ENCODE data around the gene CYP46A1.

The CYP46A1 gene

GRCh38 chr14:99716850-99717681, 33.0 kb downstream of the CYP46A1 start:
- Histone ChIP-seq H4K20me1 (ENCODE audit: low read depth, low read length) (no peaks in the 10 kb centered on the region), H3F3A (ENCODE audit: insufficient read depth) (no peaks in the 10 kb centered on the region)

DNA sequence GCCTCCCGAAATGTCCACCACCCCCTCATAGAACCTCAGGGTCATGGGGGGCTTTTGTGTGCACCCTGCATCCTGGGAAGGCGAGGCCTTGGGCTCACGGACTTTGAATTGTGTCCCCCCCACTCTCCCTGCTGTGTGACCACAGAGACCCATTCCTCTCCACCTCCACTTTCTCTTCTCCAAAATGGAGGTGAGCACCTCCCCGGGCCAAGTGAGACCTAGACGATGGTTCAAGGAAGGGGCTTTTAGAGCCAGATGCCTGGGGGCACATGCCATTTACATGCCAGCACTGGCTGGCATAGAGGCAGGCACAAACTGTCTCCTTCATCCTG, 33.5 kb downstream of the CYP46A1 start:
- Histone ChIP-seq H3K27ac (ENCODE audit: low read depth, low read length) (no peak overlapping the region), H3K4me2 (ENCODE audit: low read depth, low read length, poor library complexity, severe bottlenecking) (no peak overlapping the region), H3K4me3 (ENCODE audit: insufficient read depth, low read length, poor library complexity, severe bottlenecking) (no peak overlapping the region), H3F3A (ENCODE audit: insufficient read depth) (no peaks in the 10 kb centered on the region), H3K36me3 (ENCODE audit: low read length) (no peaks in the 10 kb centered on the region), H3K27me3 (ENCODE audit: low read length) (no peaks in the 10 kb centered on the region), H3K9ac (ENCODE audit: low read length) (no peak overlapping the region), H4K20me1 (ENCODE audit: low read depth, low read length) (no peaks in the 10 kb centered on the region), H3K9me3 (ENCODE audit: insufficient read depth, low read length) (no peaks in the 10 kb centered on the region), H3K9me2 (replicated peaks; ENCODE audit: insufficient read depth, low read length) (no peaks in the 10 kb centered on the region), H2AFZ (ENCODE audit: low read depth, low read length, severe bottlenecking) (no peak overlapping the region), H3K79me2 (ENCODE audit: insufficient read depth, low read length) (no peaks in the 10 kb centered on the region)
- no peak for TF ChIP-seq EZH2phosphoT487 (conservative IDR thresholded peaks at IDR 0.05; ENCODE audit: low read length)
- TF ChIP-seq, protein P1, sequence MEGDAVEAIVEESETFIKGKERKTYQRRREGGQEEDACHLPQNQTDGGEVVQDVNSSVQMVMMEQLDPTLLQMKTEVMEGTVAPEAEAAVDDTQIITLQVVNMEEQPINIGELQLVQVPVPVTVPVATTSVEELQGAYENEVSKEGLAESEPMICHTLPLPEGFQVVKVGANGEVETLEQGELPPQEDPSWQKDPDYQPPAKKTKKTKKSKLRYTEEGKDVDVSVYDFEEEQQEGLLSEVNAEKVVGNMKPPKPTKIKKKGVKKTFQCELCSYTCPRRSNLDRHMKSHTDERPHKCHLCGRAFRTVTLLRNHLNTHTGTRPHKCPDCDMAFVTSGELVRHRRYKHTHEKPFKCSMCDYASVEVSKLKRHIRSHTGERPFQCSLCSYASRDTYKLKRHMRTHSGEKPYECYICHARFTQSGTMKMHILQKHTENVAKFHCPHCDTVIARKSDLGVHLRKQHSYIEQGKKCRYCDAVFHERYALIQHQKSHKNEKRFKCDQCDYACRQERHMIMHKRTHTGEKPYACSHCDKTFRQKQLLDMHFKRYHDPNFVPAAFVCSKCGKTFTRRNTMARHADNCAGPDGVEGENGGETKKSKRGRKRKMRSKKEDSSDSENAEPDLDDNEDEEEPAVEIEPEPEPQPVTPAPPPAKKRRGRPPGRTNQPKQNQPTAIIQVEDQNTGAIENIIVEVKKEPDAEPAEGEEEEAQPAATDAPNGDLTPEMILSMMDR (IDR thresholded peaks at IDR 0.05; ENCODE audit: insufficient read depth, low read length, poor library complexity, severe bottlenecking), result no peak

More at GRCh38 chr14:99716850-99717681, 33.0 kb downstream of the CYP46A1 start:
- Histone ChIP-seq H3K79me2 (ENCODE audit: insufficient read depth, low read length) (no peaks in the 10 kb centered on the region), H3K36me3 (ENCODE audit: low read length) (no peaks in the 10 kb centered on the region), H3K9me3 (ENCODE audit: insufficient read depth, low read length) (no peaks in the 10 kb centered on the region), H3K27me3 (ENCODE audit: low read length) (no peaks in the 10 kb centered on the region), H3K4me2 (ENCODE audit: low read depth, low read length, poor library complexity, severe bottlenecking) (no peak overlapping the region), H3K4me3 (ENCODE audit: insufficient read depth, low read length, poor library complexity, severe bottlenecking) (no peak overlapping the region), H2AFZ (ENCODE audit: low read depth, low read length, severe bottlenecking) (no peak overlapping the region), H3K9ac (ENCODE audit: low read length) (no peak overlapping the region), H3K27ac (ENCODE audit: low read depth, low read length) (no peak overlapping the region), H3K9me2 (replicated peaks; ENCODE audit: insufficient read depth, low read length) (no peaks in the 10 kb centered on the region)
- TF ChIP-seq, protein P1 (IDR thresholded peaks at IDR 0.05; ENCODE audit: insufficient read depth, low read length, poor library complexity, severe bottlenecking), result no peak
- no peak for TF ChIP-seq EZH2phosphoT487 (conservative IDR thresholded peaks at IDR 0.05; ENCODE audit: low read length)

DNA sequence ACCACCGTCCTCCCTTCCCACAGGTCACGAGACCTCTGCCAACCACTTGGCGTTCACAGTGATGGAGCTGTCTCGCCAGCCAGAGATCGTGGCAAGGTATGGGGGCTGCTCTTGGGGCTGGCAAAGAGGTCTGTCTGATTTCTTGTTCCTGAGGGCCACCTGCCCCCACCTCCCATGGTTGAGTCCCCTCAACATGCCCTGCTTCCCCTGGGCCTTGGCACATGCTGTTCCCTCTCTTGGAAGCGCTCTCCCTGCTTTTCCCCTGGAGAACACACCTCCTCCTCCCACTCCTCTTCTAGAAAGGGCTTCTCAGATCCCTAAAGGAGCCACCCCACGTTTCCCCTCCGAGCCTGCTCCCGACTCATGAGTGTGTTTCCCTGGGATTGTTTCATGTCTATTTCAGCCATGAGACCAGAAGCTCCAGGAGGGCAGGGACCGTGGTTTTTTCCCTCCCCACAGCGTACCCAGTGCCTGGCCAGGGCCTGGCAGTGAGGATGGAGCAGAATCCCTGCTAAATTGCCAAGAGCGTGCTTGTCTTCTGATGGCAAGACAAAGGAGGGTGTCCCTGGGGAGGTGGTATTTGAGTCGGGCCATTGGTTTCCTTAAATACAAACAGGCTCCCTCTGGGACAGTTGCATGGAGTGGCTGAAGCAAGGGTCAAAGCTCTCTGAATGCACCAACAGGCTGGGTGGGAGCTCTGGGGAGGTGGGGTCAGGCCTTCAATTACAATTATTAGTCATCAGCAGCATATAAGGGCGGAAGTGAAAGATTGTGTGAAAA, 34.1 kb downstream of the CYP46A1 start:
- no peaks in the 10 kb centered on the region for H3K36me3 ChIP-seq (ENCODE audit: low read length)
- H3K27me3 ChIP-seq (ENCODE audit: low read length), result no peaks in the 10 kb centered on the region
- H4K20me1 ChIP-seq (ENCODE audit: low read depth, low read length), result no peaks in the 10 kb centered on the region
- H3K4me2 ChIP-seq (ENCODE audit: low read depth, low read length, poor library complexity, severe bottlenecking), result no peak overlapping the region
- H3K9ac ChIP-seq (ENCODE audit: low read length), result no peak overlapping the region
- H3K27ac ChIP-seq (ENCODE audit: low read depth, low read length), result no peak overlapping the region
- H3F3A ChIP-seq (ENCODE audit: insufficient read depth), result no peaks in the 10 kb centered on the region
- H3K4me3 ChIP-seq (ENCODE audit: insufficient read depth, low read length, poor library complexity, severe bottlenecking), result no peak overlapping the region
- no peaks in the 10 kb centered on the region for H3K9me2 ChIP-seq (replicated peaks; ENCODE audit: insufficient read depth, low read length)
- H2AFZ ChIP-seq (ENCODE audit: low read depth, low read length, severe bottlenecking), result no peak overlapping the region
- no peaks in the 10 kb centered on the region for H3K9me3 ChIP-seq (ENCODE audit: insufficient read depth, low read length)
- no peaks in the 10 kb centered on the region for H3K79me2 ChIP-seq (ENCODE audit: insufficient read depth, low read length)
- TF ChIP-seq EZH2phosphoT487 (conservative IDR thresholded peaks at IDR 0.05; ENCODE audit: low read length), result no peak
- TF ChIP-seq, protein P1 (IDR thresholded peaks at IDR 0.05; ENCODE audit: insufficient read depth, low read length, poor library complexity, severe bottlenecking), result no peak

Measured in SU-DHL-6 (cell line).